Endodermal cell (in vitro differentiated cells): ENCODE results near the gene PTPRC. TPM values are rescaled to one million over a fixed set of nuclear protein-coding genes. Genes with fewer than 3 reads are reported as not detected.

Experiments
- DNase-seq: peaks from one replicate; pipeline ENCODE4 v3.0.0-alpha.2; 2017
- H3K27ac ChIP-seq: 2 replicates; pipeline ENCODE4 v1.5.1; 2013; ENCODE audit warnings: mild to moderate bottlenecking, low read depth, low read length, moderate library complexity
- H3K27me3 ChIP-seq: 2 replicates; pipeline ENCODE4 v1.6.1; 2013; ENCODE audit warnings: mild to moderate bottlenecking, low read length, moderate library complexity; ENCODE audit not compliant: insufficient read depth, control insufficient read depth, poor library complexity, severe bottlenecking
- H3K36me3 ChIP-seq: 2 replicates; pipeline ENCODE4 v1.7.0; 2013; ENCODE audit warnings: mild to moderate bottlenecking, low read length, moderate library complexity; ENCODE audit not compliant: control insufficient read depth, insufficient read depth
- H3K4me1 ChIP-seq: one replicate; pipeline ENCODE4 v1.7.0; 2013; ENCODE audit warnings: low read length; ENCODE audit not compliant: control insufficient read depth, insufficient read depth
- H3K4me3 ChIP-seq: 2 replicates; pipeline ENCODE4 v1.5.1; 2013; ENCODE audit warnings: mild to moderate bottlenecking, low read length, moderate library complexity
- H3K9ac ChIP-seq: 2 replicates; pipeline ENCODE4 v1.6.1; 2013; ENCODE audit warnings: mild to moderate bottlenecking, low read length, moderate library complexity; ENCODE audit not compliant: poor library complexity, severe bottlenecking; ENCODE audit errors: extremely low read depth
- H3K9me3 ChIP-seq: 2 replicates; pipeline ENCODE4 v1.6.1; 2013; ENCODE audit warnings: mild to moderate bottlenecking, low read length, moderate library complexity; ENCODE audit not compliant: control insufficient read depth
- H3K27ac Mint-ChIP-seq: 2 replicates; pipeline ENCODE4 v1.8.0; 2020; ENCODE audit warnings: mixed read lengths
- H3K27me3 Mint-ChIP-seq: 2 replicates; pipeline ENCODE4 v1.8.0; 2021; ENCODE audit warnings: mild to moderate bottlenecking, mixed read lengths; ENCODE audit not compliant: insufficient read depth
- H3K36me3 Mint-ChIP-seq: 2 replicates; pipeline ENCODE4 v1.8.0; 2020; ENCODE audit warnings: low read depth, mixed read lengths
- H3K4me1 Mint-ChIP-seq: 2 replicates; pipeline ENCODE4 v1.8.0; 2020; ENCODE audit warnings: mixed read lengths
- H3K4me3 Mint-ChIP-seq: 2 replicates; pipeline ENCODE4 v1.8.0; 2020; ENCODE audit warnings: mild to moderate bottlenecking, moderate library complexity, mixed read lengths
- H3K9me3 Mint-ChIP-seq: 2 replicates; pipeline ENCODE4 v1.8.0; 2020; ENCODE audit warnings: mild to moderate bottlenecking, mixed read lengths
- WGBS, 2 experiments: methylation state at CpG; one replicate each; pipeline versions ENCODE4 v1.1.5 to v1.1.7; 2013; ENCODE audit warnings: missing lambda C conversion rate in 2 of 2, mixed read lengths in 1 of 2; ENCODE audit not compliant: insufficient coverage in 1 of 2, insufficient read length in 1 of 2; 5-methylcytosine and 5-hydroxymethylcytosine counted together
- total RNA-seq, 2 donors: library from RNA; stranded (reverse); fragmentation: NEBNext Ultra II Directional in 1 of 2; extraction: Animal tissue kit (Norgen Biotek cat#: 25700) in 1 of 2; gene quantifications; 2 replicates in 1 of 2; 3 replicates in 1 of 2; pipeline ENCODE4 v1.2.1, GENCODE V29; 2021
- TF ChIP-seq, protein P1 (sequence below): fragments of 200-600 bp; sonication (generic); conservative IDR thresholded peaks from 2 replicates; pipeline ENCODE4 v1.5.0; 2021; ENCODE audit warnings: antibody characterized with exemption, mild to moderate bottlenecking

Gene PTPRC
- total RNA-seq, 2 donors from 2014 or later = 0.11 TPM; not detected in 1

DNA sequence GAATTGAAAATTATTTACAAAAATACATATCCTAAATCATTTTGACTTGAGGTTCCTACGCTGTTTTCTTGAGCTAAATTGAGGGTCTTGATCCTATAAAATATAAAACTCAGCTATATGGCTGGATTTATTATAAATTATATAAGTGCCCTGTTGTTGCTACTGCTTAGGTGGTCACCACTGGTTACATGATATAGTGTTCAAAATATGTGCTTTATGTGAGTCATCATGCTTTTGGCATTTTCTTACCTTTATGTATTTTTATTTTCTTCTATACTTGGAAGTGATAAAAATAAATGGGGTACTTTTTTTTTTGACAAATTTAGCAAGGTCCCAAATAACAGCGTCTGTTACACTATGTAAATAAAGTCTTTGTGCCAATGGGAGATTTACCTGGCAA, 31.1 kb upstream of the PTPRC start:
- Histone ChIP-seq H3K27me3 (no peaks in the 10 kb centered on the region), H3K4me1 (no peaks in the 10 kb centered on the region), H3K4me3 (no peak overlapping the region), H3K9me3 (no peaks in the 10 kb centered on the region), H3K36me3 (no peaks in the 10 kb centered on the region), H3K9ac (no peak overlapping the region), H3K27ac (no peak overlapping the region)
- no peak for DNase-seq
- peaks cover 3% of the 10 kb centered on the region for H3K4me1 Mint-ChIP-seq
- no peaks in the 10 kb centered on the region for H3K9me3 Mint-ChIP-seq
- H3K27me3 Mint-ChIP-seq = no peaks in the 10 kb centered on the region
- WGBS, 2 experiments = 88 to 100% methylated on average over 1 of the region's 2 CpGs
- no peak overlapping the region for H3K4me3 Mint-ChIP-seq
- H3K27ac Mint-ChIP-seq = no peak overlapping the region
- H3K36me3 Mint-ChIP-seq = no peaks in the 10 kb centered on the region
- TF ChIP-seq, protein P1, sequence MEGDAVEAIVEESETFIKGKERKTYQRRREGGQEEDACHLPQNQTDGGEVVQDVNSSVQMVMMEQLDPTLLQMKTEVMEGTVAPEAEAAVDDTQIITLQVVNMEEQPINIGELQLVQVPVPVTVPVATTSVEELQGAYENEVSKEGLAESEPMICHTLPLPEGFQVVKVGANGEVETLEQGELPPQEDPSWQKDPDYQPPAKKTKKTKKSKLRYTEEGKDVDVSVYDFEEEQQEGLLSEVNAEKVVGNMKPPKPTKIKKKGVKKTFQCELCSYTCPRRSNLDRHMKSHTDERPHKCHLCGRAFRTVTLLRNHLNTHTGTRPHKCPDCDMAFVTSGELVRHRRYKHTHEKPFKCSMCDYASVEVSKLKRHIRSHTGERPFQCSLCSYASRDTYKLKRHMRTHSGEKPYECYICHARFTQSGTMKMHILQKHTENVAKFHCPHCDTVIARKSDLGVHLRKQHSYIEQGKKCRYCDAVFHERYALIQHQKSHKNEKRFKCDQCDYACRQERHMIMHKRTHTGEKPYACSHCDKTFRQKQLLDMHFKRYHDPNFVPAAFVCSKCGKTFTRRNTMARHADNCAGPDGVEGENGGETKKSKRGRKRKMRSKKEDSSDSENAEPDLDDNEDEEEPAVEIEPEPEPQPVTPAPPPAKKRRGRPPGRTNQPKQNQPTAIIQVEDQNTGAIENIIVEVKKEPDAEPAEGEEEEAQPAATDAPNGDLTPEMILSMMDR = no peak

DNA sequence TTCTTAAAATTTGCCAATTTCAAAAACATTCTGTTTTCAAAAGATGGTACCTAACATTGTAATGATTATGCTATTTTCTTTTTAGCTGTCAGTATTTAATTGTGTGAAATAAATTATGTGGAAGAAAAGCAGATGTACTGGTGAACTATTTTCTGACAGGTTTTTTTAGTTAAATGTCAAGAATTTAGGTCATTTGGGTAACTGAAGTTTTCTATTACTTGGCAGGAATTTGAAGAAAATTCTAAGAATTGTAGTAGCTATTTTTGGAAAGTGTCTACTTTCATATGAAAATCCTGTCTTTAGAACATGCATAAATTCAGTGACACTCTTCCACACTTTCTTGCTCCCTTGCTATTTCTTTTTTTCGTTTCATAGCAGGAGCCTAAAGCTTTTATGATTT, 28.5 kb upstream of the PTPRC start:
- no peak overlapping the region for H3K27ac ChIP-seq
- H3K36me3 ChIP-seq = no peaks in the 10 kb centered on the region
- H3K27me3 ChIP-seq = no peaks in the 10 kb centered on the region
- Mint-ChIP-seq H3K27me3 (no peaks in the 10 kb centered on the region), H3K9me3 (no peaks in the 10 kb centered on the region), H3K4me3 (no peak overlapping the region), H3K4me1 (peaks cover 3% of the 10 kb centered on the region), H3K27ac (no peak overlapping the region), H3K36me3 (no peaks in the 10 kb centered on the region)
- WGBS, 2 experiments = 80 to 89% methylated on average over 1 of the region's 1 CpG
- no peaks in the 10 kb centered on the region for H3K9me3 ChIP-seq
- H3K4me3 ChIP-seq = no peak overlapping the region
- no peak for DNase-seq
- H3K4me1 ChIP-seq = no peaks in the 10 kb centered on the region
- TF ChIP-seq, protein P1 = no peak
- no peak overlapping the region for H3K9ac ChIP-seq

DNA sequence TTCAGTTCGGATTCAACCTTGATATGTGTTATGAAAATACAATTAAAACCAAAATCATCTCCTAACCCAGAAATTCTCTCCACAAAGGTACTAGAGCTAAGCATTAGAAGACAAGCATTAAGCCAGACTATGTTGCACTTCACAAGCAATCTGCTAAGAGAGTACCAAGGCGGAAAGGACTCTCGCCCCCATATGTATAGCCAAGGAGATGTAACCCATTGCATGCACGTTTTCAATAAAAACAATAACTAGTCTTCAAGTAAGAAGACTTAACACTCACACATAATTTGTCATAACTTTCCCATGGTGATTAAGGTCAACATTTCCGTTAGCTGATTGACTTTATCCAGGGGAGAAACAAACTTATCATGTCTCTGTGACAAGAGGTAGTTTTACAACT, 27.6 kb upstream of the PTPRC start:
- no peak overlapping the region for H3K4me3 ChIP-seq
- Mint-ChIP-seq H3K9me3 (no peaks in the 10 kb centered on the region), H3K27me3 (no peaks in the 10 kb centered on the region), H3K4me1 (no peaks in the 10 kb centered on the region), H3K4me3 (no peak overlapping the region), H3K27ac (no peak overlapping the region), H3K36me3 (no peaks in the 10 kb centered on the region)
- no peak for DNase-seq
- no peaks in the 10 kb centered on the region for H3K9me3 ChIP-seq
- H3K27ac ChIP-seq = no peak overlapping the region
- TF ChIP-seq, protein P1 = no peak
- no peaks in the 10 kb centered on the region for H3K4me1 ChIP-seq
- no peaks in the 10 kb centered on the region for H3K27me3 ChIP-seq
- no peak overlapping the region for H3K9ac ChIP-seq
- 87 to 92% methylated on average over 4 to 5 of the region's 5 CpGs for WGBS, 2 experiments
- H3K36me3 ChIP-seq = no peaks in the 10 kb centered on the region
